ENCODE data around the gene RAB3IP. TPM values are rescaled to one million over a fixed set of nuclear protein-coding genes. Genes with fewer than 3 reads are reported as not detected.

The RAB3IP gene
- total and polyA plus RNA-seq, 8 donors, result 13.9 to 33.0 (median 22.1) TPM

- H3K4me3 ChIP-seq, result no peak overlapping the region
- H3K36me3 ChIP-seq, result no peaks in the 10 kb centered on the region
- no peaks in the 10 kb centered on the region for H3K27me3 ChIP-seq
- TF ChIP-seq POLR2A (IDR thresholded peaks at IDR 0.05) (no peak), POLR2AphosphoS5 (IDR thresholded peaks at IDR 0.05) (no peak), EP300 (IDR thresholded peaks at IDR 0.05) (no peak)
- TF ChIP-seq, protein P1, sequence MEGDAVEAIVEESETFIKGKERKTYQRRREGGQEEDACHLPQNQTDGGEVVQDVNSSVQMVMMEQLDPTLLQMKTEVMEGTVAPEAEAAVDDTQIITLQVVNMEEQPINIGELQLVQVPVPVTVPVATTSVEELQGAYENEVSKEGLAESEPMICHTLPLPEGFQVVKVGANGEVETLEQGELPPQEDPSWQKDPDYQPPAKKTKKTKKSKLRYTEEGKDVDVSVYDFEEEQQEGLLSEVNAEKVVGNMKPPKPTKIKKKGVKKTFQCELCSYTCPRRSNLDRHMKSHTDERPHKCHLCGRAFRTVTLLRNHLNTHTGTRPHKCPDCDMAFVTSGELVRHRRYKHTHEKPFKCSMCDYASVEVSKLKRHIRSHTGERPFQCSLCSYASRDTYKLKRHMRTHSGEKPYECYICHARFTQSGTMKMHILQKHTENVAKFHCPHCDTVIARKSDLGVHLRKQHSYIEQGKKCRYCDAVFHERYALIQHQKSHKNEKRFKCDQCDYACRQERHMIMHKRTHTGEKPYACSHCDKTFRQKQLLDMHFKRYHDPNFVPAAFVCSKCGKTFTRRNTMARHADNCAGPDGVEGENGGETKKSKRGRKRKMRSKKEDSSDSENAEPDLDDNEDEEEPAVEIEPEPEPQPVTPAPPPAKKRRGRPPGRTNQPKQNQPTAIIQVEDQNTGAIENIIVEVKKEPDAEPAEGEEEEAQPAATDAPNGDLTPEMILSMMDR (IDR thresholded peaks at IDR 0.05), result no peak
- DNase-seq, result no peak
- no peak overlapping the region for H3K27ac ChIP-seq
- no peaks in the 10 kb centered on the region for H3K4me1 ChIP-seq
- H3K9me3 ChIP-seq, result no peaks in the 10 kb centered on the region
- WGBS, 5 donors, result 0 to 3% (median 0%) methylated on average over 1 of the region's 1 CpG
- intact Hi-C loops (cut with DNase I; ENCODE audit: low total_unique reads), result no loop called here
Measured at GRCh38 chr12:69704357-69704756, 34.3 kb upstream of the RAB3IP start.

GRCh38 chr12:69708649-69709048, 30.0 kb upstream of the RAB3IP start:
- no peaks in the 10 kb centered on the region for H3K4me1 ChIP-seq
- H3K27me3 ChIP-seq, result no peaks in the 10 kb centered on the region
- intact Hi-C loops (cut with DNase I; ENCODE audit: low total_unique reads), result no loop called here
- no peak overlapping the region for H3K4me3 ChIP-seq
- no peak for TF ChIP-seq POLR2AphosphoS5 (IDR thresholded peaks at IDR 0.05)
- TF ChIP-seq EP300 (IDR thresholded peaks at IDR 0.05), result no peak
- TF ChIP-seq, protein P1 (IDR thresholded peaks at IDR 0.05), result no peak
- no peak for TF ChIP-seq POLR2A (IDR thresholded peaks at IDR 0.05)
- no peaks in the 10 kb centered on the region for H3K36me3 ChIP-seq
- DNase-seq, result no peak
- no peaks in the 10 kb centered on the region for H3K9me3 ChIP-seq
- no peak overlapping the region for H3K27ac ChIP-seq
- 90 to 98% (median 95%) methylated on average over 3 of the region's 3 CpGs for WGBS, 5 donors

DNA sequence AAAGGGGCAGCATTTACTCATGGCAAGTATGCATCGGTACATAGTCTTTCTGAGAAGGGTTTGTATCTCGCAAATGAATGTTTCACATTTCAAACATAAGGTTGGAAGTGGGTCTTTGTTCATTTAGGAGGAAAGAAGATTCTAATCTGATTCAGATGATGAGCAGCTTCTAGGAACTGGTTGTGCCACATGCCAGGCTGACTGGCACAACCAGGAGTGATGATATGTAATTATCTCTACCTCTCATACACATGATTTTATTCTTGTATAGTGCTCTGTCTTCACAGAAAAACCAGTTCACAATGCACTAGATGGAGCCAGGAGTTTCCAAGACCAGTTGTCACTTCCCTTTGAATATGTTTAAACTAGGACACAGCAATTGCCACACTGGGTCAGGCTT, 25.8 kb upstream of the RAB3IP start:
- TF ChIP-seq POLR2A (IDR thresholded peaks at IDR 0.05) (no peak), EP300 (IDR thresholded peaks at IDR 0.05) (no peak), POLR2AphosphoS5 (IDR thresholded peaks at IDR 0.05) (no peak)
- TF ChIP-seq, protein P1 (IDR thresholded peaks at IDR 0.05), result no peak
- intact Hi-C loops (cut with DNase I; ENCODE audit: low total_unique reads), result no loop called here
- Histone ChIP-seq H3K4me1 (no peaks in the 10 kb centered on the region), H3K27me3 (no peaks in the 10 kb centered on the region), H3K4me3 (no peak overlapping the region), H3K27ac (no peak overlapping the region), H3K9me3 (no peaks in the 10 kb centered on the region), H3K36me3 (no peaks in the 10 kb centered on the region)
- no peak for DNase-seq
- 95 to 97% (median 97%) methylated on average over 2 of the region's 2 CpGs for WGBS, 5 donors

DNA sequence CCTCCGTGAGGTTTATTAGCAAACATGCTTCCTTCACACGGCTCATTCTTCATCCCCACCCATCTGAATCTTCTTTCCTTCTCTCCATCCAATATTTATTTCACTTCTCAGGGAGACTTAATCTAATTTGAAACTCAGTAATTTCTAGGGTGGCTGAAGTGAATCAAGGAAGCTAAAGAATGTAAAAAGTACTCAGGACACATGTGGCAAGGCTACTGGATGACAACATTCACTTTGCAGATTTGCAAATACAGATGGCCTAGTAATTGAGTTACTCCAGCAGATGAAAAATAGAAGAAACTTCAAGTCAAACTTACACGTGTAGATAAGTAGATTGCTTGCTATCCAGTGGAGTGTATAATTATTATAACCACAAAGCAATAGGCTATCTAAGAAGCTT, 24.1 kb upstream of the RAB3IP start:
- H3K4me1 ChIP-seq, result no peaks in the 10 kb centered on the region
- intact Hi-C loops (cut with DNase I; ENCODE audit: low total_unique reads), result no loop called here
- H3K36me3 ChIP-seq, result no peaks in the 10 kb centered on the region
- H3K4me3 ChIP-seq, result no peak overlapping the region
- no peaks in the 10 kb centered on the region for H3K9me3 ChIP-seq
- no peaks in the 10 kb centered on the region for H3K27me3 ChIP-seq
- TF ChIP-seq POLR2AphosphoS5 (IDR thresholded peaks at IDR 0.05) (no peak), POLR2A (IDR thresholded peaks at IDR 0.05) (no peak), EP300 (IDR thresholded peaks at IDR 0.05) (no peak)
- TF ChIP-seq, protein P1 (IDR thresholded peaks at IDR 0.05), result no peak
- 63 to 76% (median 69%) methylated on average over 3 of the region's 3 CpGs for WGBS, 5 donors
- no peak for DNase-seq
- no peak overlapping the region for H3K27ac ChIP-seq
